HTR-8/SVneo (cell line): ENCODE data around the gene SRSF8.
"Not testable (repeated sequence)": the region's sequence is repeated elsewhere in the genome, so short reads cannot be mapped to it uniquely, and the experiment has no call there.

Source experiments
- DNase-seq: peaks from one replicate; pipeline ENCODE4 v3.0.0; 2011; ENCODE audit warnings: low spot score, mixed read lengths; ENCODE audit not compliant: insufficient read length
- FAIRE-seq: peaks from 2 replicates; lab custom pipeline; 2011; peaks lifted over from hg19 to GRCh38; lab: Jason Lieb, UNC

Gene SRSF8, protein sequence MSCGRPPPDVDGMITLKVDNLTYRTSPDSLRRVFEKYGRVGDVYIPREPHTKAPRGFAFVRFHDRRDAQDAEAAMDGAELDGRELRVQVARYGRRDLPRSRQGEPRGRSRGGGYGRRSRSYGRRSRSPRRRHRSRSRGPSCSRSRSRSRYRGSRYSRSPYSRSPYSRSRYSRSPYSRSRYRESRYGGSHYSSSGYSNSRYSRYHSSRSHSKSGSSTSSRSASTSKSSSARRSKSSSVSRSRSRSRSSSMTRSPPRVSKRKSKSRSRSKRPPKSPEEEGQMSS

DNA sequence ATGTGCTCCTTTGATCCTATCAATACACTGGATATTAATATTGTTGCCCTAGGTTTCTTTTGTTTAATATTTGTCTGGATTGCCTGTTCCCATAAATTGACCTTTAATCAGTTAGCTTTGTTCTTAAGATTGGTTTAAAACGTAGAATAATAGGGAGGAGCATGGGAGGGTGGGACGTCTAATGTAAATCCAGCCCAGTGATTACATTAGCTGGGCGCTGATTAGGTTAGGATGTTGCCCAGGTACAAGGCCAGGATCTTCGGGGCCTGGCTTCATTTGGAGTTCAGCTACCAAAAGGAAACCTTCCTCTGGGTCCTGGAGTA, at the start of gene SRSF8:
Gene SRSF8 (plus strand): TSS at position 204 of the 323 bp plus-strand sequence. CDS start 308 bp downstream, outside the sequence.
- FAIRE-seq = no peak

DNA sequence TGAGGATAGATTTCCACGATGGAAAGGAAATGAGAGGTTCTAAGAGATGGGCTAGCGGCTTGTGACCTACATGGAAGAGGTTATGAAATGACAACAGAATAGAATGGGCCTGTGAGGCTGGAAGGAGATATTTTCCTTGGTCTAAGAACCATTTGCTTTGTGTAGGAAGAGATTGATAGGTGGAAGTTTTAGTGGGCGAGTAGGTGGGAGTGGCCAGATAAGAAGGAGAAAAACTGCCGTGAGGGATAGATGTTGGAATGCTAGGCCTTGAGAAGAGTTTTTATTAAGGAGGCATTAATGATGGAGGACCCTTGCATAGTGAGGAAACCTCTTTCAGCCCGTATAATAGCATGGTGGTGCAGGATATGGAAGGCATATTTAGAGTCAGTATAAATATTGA, 45.3 kb upstream of the SRSF8 start:
- FAIRE-seq, DNase-seq: not testable (repeated sequence)

More for the DNA sequence above, at the start of gene SRSF8:
- no peak for DNase-seq

DNA sequence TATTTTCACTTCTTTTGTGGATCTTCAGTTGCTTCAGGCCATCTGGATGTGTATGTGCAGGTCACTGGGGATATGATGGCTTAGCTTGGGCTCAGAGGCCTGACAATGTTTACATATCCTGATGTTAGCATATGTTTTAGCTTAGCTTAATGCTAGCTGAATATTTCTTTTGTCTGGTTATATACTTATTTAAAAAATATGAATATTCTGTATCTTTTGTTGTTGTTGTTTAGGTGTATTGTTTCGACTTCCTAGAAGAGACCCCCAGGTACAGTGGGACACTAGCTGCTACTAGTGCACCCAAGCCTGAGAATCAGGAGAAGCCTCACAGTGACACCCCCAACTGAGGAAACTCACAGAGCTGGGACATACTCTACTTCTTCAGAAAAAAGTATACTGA, 41.8 kb upstream of the SRSF8 start, which contains the start of gene KDM4E:
Gene KDM4E (plus strand): TSS at position 301 of the 400 bp plus-strand sequence. CDS start 300 bp downstream, outside the sequence.
- FAIRE-seq (no peak), DNase-seq (no peak)

DNA sequence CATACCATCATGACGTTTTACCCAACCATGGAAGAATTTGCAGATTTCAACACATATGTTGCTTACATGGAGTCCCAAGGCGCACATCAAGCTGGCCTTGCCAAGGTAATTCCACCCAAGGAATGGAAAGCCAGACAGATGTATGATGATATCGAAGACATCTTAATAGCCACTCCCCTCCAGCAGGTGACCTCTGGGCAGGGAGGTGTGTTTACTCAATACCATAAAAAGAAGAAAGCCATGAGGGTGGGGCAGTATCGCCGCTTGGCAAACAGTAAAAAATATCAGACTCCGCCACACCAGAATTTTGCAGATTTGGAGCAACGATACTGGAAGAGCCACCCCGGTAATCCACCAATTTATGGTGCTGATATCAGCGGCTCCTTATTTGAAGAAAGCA, 41.1 kb upstream of the SRSF8 start:
- not testable (repeated sequence) for FAIRE-seq, DNase-seq

DNA sequence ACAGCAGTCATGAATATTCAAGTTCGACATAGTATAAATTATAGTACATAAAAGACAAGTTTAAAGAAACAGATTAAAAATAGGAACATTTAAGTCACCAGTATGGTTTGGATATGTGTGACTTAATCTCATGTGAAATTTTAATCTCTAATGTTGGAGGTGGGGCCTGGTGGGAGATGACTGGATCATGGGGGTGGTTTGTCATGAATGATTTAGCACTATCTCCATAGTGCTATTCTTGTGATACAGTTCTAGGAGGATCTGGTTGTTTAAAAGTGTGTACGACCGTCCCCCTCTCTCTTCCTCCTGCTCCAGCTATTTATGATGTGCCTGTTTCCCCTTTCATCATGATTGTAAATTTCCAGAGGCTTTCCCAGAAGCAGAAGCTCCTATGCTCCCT, 38.4 kb upstream of the SRSF8 start:
- FAIRE-seq (no peak), DNase-seq (no peak)

DNA sequence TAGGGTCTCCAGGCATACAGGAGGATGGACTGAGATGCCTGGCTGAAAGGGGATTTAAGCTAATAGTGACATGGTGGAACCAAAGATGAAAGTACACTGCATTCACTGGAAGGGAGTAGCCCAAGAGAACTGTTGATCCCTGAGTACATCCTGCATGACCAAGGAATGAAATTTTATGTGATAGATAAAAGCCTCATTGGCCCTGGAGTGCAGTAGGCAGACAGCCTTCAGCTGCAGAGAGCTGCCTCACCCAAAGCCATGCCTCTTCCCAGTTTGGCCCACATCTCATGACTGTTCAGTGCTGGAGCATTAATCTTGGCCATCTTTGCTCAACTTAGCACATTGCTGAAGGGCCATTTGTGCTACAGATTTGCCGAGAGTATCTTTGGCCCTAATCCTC, 33.7 kb upstream of the SRSF8 start:
- FAIRE-seq (no peak), DNase-seq (no peak)

DNA sequence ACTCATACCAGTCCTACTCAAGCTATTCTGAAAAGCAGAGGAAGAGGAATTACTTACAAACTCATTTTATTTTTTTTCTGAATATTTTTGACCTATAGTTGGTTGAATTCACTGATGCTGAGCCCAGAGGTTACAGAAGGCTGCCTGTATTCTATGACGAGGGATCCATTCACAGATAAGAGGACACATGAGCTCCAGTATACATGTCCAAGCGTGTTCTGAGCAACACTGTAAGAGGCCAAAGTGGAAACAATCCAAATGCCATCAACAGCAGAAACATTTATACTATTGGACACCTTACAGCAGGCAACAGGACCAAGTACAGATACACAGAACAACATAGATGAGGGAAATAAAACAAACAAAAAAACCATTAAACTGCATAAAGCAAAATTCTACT, 31.4 kb upstream of the SRSF8 start:
- DNase-seq = no peak
- no peak for FAIRE-seq

DNA sequence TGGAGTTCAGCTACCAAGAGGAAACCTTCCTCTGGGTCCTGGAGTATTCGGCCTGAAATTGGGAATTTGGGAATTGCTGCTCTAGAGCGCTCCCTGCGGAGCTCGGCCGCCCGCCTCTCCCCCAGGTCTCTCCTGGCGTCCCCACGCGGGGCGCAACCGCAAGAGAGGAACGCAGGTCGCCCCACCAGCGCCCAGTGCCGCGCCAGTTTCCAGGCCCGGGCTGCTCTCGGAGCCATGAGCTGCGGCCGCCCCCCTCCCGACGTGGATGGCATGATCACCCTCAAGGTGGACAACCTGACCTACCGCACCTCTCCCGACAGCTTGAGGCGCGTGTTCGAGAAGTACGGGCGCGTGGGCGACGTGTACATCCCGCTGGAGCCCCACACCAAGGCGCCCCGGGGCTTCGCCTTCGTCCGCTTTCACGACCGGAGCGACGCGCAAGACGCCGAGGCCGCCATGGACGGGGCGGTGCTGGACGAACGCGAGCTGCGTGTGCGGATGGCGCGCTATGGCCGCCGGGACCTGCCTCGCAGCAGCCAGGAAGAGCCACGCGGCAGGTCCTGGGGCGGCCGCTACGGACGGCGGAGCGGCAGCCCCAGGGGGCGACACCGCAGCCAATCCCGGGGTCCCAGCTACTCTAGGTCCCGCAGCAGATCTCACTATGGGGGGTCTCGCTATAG, 29.2 kb upstream of the SRSF8 start:
- FAIRE-seq = not testable (repeated sequence)

DNA sequence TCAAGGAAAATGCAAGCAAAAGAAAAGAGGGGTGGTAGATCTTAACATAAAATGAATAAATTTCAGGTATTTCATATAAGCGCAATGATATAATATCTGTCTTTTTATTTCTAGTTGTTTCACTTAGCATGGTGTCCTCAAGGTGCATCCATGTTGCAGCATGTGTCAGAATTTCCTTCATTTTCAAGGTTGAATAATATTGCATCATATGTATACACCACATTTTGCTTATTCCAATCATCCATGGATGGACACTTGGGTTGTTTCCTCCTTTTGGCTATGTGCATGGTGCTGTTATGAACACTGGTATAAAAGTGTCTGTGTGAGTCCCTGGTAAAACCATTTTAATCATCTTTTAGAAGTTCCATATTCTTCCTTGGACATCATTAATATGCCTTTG, 24.5 kb upstream of the SRSF8 start:
- no peak for DNase-seq

More for the DNA sequence above, 29.2 kb upstream of the SRSF8 start:
- DNase-seq = not testable (repeated sequence)

DNA sequence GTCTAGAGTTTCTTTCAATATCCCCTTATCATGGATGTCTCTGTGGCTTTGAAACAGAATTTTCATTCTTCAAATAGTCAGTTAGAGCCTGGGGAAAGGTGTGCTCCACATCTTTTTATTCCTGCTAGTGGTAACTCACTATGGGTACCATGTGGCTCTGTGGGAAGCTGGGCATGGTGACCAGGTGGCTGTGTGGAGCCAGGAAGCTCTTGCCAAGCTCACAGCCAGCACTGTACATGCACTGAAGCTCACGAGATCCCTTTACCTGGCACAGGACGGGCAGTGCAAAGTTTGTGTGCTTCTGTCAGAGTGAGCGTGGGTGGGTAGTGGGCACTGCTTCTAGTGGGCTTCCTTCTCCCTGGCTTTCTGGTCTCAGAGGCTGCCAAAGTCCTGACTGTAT, 23.8 kb upstream of the SRSF8 start:
- no peak for FAIRE-seq

More for the DNA sequence above, 24.5 kb upstream of the SRSF8 start:
- no peak for FAIRE-seq

DNA sequence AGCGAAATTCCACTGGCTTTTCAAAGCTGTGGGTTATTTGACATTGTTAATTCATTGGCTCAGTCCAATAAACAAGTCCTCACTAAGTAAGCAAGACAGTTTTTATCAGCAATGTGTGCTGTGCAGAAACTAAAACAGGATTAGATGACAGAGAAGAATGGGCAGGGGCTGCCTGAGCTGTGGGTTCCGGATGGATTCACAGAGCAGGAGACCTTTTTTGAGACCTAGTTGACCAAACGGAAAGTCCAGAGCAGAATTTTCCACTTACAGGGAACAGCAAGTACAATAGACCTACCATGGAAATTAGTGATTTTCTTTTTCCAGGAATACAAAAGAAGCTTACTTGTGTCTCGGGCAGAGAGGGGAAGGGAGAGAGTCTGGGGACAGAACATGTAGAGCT, 22.7 kb upstream of the SRSF8 start:
- FAIRE-seq (no peak), DNase-seq (no peak)

More for the DNA sequence above, 23.8 kb upstream of the SRSF8 start:
- DNase-seq = no peak

DNA sequence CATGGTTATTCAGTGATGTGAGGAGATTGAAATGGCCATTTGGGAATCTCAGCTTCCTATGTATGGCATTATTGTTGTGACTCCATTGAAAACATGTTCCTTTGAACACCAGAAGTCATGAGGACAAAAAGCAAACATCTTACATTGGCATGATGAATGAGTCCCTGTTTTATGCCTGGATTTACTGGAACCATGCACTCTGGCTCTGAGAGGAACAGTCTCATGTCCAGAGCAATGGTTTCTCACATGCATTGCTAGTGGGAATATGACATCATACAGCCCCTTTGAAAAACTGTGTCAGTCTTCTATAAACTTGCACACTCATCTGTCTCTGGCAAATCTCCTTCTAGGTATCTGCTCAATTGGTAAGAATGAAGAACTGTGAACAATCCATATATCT, 20.9 kb upstream of the SRSF8 start:
- FAIRE-seq (no peak), DNase-seq (no peak)

DNA sequence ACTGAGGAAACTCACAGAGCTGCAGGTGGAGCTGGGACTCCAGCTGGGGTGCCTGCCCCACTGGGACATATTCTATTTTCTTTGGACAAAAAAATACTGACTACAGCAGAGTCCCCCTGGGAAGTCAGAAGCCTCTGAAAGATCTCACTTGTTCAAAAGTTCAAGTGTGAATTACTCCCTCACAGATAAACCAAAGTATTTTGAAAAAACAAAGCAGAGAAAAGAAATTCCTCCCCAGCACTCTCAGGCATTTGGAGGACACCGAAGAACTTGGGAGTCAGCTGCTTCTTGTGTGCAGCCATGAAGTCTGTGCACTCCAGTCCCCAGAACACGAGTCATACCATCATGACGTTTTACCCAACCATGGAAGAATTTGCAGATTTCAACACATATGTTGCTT, 17.6 kb upstream of the SRSF8 start, which contains the start of gene KDM4F:
Gene KDM4F (plus strand): TSS at position 301 of the 400 bp plus-strand sequence.
- not testable (repeated sequence) for FAIRE-seq, DNase-seq

DNA sequence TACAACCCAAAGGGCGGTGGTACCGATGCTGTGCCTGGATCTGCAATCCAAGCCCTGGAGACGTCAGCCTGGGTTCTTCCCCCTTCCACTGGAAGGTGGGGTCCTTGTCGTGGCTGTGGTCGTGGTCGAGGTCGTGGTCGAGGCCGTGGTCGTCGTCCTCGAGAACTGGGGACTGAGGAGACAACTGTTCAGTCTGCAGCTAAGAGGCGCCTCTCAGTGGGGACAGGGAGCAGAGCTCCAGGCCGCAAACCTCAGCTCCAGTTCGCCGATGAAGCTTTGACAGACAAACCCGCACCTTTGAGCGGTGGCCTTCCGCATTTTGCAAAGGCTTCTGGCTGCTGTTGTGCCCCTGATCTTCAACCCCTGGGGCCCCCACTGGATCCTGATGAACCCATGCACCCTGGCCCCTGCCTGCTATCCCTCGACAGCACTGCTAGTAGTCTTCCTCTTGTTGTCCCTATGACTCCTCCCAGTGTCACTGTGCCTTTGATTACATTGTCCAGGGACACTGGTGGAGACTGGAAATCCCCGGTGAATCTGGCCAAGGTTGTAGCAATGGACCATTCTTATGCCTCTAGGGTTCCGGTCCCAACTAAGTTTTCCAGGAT, 16.0 kb upstream of the SRSF8 start:
- DNase-seq (no peak), FAIRE-seq (no peak)

DNA sequence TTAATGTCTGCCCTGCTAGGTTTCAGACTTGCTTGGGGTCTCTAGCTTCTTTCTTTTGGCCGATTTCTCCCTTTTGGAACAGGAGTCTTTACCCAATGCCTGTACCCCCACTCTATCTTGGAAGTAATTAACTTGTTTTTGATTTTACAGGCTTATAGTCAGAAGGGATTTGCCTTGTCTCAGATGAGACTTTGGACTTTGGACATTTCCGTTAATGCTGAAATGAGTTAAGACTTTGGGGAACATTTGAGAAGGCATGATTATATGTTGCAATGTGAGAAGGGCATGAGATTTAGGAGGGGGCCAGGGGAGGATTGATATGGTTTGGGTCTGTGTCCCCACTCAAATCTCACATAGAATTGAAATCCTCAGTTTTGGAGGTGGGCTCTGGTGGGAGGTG, 12.4 kb upstream of the SRSF8 start:
- DNase-seq = no peak
- no peak for FAIRE-seq

DNA sequence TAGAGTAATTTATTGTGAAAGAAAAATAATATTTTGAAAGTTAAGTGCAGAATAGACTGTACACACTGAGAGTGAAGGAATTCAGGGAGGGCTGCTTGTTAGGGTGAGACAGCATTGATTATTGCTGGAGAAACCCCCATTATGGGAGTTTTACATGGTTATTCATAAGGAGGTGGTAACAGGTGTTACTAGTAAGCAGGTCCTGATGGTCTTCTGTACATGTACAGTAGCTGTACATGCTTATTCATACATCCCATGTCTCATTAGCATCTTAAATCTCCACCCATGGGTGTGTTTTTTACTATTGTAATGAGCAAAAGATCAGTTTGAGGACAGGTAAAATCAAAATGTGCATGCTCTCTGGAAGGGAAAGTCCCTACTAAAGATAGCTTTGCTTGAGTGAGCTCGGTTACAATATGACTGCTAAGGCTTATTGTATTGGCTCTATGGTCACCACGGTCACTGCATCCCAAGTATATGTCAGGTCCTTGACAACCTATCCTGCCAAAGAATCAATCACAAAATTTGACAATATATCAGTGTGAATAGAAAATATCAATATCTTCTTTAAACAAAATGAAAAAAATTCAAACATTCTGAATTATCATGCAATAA, 11.3 kb upstream of the SRSF8 start:
- no peak for DNase-seq
- peak; percentile 65 for FAIRE-seq

DNA sequence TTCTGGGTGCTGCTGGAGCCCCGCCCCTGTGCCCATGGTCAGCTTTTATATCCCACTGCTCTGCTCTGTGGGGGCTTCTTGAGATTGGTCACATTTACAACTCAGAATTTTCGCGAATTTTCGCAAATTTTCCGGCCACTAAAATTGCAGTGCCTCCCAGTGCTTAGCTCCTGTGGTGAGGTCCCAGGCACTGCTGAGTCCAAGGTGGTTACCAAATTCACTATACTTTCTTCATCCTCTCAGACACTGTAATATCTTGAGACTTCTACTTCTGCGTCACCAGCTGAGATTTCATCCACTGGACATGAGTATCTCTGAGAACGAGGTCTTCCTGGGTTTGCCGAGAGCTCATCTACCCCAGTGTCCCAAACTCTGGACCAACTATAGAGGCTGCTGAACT, 8.8 kb upstream of the SRSF8 start:
- no peak for FAIRE-seq
- no peak for DNase-seq

DNA sequence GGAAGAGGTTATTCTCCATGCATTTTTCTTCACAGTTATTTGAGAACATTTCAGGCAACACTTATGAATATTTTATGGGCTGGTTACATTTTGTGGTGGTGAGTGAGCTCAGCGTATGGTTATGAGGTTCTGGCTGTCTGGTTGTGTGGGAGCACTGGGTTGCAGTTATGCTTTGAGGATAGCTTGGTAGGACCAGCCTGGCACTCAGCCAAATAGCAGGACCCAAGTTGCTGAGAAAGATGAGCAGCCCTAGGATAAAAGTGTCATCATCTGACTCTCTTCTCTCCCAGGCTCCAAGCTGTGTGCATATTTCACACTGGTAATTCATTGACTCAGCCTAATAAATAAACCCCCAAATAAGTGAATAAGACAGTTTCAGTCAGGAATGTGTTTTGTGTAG, 8.1 kb upstream of the SRSF8 start:
- FAIRE-seq (peak; percentile 55), DNase-seq (no peak)

DNA sequence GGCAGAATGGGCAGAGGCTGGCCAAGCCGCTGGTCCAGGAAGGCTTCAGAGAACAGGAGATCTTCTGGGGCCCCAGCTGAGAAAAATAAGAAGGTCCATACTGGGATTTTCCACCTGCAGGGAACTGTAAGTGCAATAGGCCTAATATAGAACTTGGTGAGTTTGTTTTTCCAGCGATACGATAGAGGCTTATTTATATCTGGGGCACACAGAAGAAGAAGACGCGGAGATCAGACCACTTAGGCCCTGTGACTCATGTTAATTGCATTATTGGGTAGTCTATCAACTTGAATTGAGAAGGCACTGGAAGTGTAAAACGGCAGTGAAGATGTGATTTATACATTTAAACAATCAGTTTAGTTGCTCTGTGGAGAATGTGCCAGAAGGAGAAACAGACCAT, 7.7 kb upstream of the SRSF8 start:
- DNase-seq (no peak), FAIRE-seq (no peak)

DNA sequence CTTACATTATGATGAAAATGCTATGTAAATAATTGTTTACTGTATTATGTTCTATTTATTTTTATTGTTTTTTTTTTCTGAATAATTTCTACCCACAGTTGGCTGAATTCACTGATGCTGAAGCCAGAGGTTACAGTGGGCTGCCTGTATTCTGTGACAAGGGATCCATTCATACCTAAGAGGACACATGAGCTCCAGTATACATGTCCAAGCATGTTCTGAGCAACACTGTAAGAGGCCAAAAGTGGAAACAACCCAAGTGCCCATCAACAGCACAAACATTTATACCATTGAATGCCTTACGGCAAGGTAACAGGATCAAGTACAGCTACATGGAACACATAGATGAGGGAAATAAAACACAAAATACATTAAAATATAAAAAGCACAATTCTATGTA, 1.4 kb upstream of the SRSF8 start:
- FAIRE-seq (no peak), DNase-seq (no peak)
